GM18519 (cell line): ENCODE data around the gene CAMSAP3.
A peak's percentile ranks its signal among the peaks of the same experiment; 100 is the strongest.

Experiments used
- ATAC-seq: cut with Tn5 transposase; IDR thresholded peaks from one replicate; pipeline ENCODE4 v1.9.1; 2021; ENCODE audit warnings: mild to moderate bottlenecking, moderate library complexity; ENCODE audit not compliant: unreplicated experiment, low FRiP score

CAMSAP3 gene

DNA sequence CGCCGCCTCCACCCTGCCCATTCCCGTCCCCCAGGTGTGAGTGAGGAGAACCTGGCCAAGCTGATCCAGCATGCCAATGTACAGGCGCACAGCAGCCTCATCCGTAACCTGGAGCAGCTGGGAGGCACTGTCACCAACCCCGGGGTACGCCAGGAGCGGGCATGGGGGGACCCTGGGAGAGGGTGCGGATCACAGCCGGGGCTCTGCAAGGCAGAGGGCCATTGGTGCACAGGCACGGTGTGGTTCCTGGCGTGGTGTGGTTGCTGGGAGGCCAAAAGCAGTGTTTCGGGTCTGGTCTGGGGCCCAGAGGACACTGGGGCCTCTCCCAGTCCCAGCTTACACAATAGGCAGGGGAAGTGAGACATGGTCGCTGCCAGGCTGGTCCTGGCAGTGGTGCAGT is 49.5 kb downstream of the CAMSAP3 start:
- no peak for ATAC-seq

DNA sequence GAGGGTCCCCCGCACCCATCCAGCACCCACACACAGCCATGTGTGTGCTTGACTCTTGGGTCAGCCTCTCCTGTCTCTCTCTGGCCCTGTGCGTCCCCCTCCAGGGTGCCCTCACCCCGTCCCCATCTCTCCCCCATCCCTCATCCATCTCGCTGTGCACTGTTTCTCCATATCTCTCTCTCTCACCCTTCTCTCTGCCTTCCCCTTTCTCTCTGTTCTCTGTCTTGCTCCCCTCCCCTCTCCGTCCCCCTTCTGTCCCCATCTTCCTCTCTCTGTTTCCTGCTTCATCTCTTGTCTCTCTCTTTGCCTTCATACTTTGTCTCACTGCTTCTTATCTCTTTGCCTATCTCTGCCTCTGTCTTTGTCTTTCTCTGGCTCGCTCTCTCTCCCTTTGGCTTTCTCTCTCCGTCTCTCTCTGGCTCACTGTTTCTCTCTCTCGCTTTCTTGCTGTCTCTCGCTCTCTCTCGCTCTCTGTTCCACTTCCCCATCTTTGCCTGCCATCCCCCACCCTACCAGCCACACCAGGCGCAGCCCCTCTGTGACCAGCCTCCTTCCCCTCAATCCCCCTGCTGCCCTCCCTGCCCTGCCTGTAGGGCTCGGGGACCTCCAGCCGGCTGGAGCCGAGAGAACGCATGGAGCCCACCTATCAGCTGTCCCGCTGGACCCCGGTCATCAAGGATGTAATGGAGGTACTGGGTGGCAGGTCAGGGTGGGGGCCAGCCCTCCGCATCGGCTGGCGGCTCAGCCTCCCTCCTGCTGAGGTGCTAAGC is 50.2 kb downstream of the CAMSAP3 start:
- no peak for ATAC-seq

DNA sequence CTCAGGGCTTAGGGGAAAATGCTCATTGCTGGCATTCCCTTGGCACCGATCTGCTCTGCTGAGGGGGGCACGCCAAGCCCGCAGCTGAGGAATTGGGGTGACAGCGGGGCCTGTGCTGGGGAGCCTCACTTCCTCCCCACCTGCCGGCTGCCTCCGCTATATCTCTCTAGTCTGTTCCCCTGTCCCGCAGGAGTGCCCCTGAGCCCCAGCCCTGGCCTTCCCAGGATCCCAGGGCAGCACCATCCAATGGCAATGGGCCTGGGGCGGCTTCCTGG is 50.7 kb downstream of the CAMSAP3 start:
- no peak for ATAC-seq

GRCh38 chr19:7647156-7647555 is 51.5 kb downstream of the CAMSAP3 start:
- ATAC-seq: no peak

GRCh38 chr19:7648265-7649014 is 52.8 kb downstream of the CAMSAP3 start:
- ATAC-seq: no peak

DNA sequence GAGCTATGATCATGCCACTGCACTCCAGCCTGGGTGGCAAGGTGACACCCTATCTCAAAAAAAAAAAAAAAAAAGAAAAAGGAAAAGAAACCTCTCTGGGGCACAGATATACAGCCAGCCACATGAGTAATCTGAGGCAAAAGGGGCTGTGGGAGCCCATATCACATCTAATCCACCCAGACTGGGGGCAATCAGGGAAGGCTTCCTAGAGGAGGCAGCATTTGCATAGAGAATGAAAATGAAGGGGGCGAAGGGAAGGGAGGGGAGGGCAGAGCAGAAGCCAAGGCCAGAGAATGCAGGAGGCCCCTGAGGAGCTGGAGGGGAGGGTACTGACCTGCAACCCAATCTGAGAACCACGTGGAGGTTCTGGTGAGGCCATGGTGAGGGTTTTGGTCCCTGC is 54.5 kb downstream of the CAMSAP3 start:
- no peak for ATAC-seq

DNA sequence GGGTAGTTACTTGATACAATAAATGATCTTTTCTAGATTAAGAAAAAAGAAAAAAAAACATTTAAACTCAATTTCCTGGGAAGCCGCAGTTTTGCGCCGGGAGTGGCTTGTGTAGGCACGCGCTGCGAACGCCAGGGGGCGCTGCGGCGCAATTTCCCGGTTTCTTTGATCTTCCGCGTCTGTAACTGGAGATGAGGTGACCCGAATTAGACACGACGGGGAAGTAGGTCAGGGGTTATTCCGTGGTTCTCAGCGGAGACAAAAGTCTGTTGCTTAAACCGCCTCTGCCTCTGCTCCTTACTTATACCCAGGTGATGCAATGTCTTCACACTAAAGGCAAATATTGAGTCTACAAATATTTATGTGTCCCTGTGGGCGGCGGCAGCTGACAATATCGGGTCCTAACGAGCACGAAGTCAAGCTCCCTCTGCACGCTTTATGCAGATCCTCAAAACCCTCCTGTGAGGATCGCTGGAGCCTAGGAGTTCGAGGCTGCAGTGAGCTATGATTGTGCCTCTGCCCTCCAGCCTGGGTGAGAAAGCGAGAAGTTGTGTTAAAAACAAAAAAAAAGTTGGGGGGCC is 56.5 kb downstream of the CAMSAP3 start:
- no peak for ATAC-seq

GRCh38 chr19:7654401-7654800 is 58.7 kb downstream of the CAMSAP3 start:
- no peak for ATAC-seq

DNA sequence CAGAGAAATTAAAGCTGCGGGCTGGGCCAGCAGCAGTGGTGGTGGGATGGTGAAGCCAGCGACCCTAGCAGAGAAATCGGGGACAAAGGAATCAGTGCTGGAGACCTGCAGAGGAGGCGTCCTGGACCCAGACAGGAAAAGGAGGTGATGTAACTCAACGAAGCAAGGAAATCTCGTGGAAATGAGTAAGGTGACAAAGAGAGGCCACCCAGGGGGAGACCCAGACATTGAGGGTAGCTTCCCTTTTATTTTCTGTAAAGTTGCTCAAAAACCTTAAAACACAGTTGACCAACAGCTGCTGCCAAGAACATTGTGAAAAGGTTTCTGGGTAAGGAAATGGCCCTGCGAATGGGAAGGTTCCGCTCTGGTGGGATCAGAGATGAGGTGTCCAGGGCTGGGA is 59.9 kb downstream of the CAMSAP3 start:
- ATAC-seq: no peak

GRCh38 chr19:7657131-7657751 is 61.6 kb downstream of the CAMSAP3 start:
- ATAC-seq: no peak

GRCh38 chr19:7658219-7658686 is 62.6 kb downstream of the CAMSAP3 start:
- ATAC-seq: peak; percentile 67

- no peak for ATAC-seq
Measured at GRCh38 chr19:7661744-7662538, 66.3 kb downstream of the CAMSAP3 start.

GRCh38 chr19:7662657-7663056 is 67.0 kb downstream of the CAMSAP3 start:
- ATAC-seq: no peak

DNA sequence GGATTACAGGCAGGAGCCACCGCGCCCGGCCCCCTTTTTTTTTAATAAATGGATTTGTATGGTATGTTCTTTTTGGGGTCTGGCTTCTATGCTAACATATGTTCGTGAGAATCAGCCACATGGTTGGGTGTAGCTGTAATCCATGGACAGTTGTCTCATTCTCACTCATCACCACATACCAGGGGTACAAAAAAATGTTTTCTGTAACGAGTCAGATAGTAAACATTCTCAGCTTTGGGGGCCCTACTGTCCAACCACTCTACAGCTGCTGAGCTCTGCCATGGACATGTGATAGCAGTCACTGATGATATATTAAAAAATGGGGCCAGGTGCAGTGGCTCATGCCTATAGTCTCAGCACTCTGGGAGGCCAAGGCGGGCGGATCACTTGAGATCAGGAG is 68.0 kb downstream of the CAMSAP3 start:
- ATAC-seq: no peak

GRCh38 chr19:7665076-7665475 is 69.4 kb downstream of the CAMSAP3 start:
- ATAC-seq: no peak
